22Rv1 (cell line): ENCODE results near the gene KIF22.

Experiments used
- ZFX ChIP-seq: fragments of 450-650 bp; IDR thresholded peaks from 2 replicates; pipeline ENCODE4 v1.6.1; 2017; ENCODE audit warnings: antibody characterized with exemption, borderline replicate concordance
- TF ChIP-seq, protein P1 (sequence below): fragments of 450-650 bp; IDR thresholded peaks from 2 replicates; pipeline ENCODE4 v1.5.1; 2017; ENCODE audit warnings: mild to moderate bottlenecking

DNA sequence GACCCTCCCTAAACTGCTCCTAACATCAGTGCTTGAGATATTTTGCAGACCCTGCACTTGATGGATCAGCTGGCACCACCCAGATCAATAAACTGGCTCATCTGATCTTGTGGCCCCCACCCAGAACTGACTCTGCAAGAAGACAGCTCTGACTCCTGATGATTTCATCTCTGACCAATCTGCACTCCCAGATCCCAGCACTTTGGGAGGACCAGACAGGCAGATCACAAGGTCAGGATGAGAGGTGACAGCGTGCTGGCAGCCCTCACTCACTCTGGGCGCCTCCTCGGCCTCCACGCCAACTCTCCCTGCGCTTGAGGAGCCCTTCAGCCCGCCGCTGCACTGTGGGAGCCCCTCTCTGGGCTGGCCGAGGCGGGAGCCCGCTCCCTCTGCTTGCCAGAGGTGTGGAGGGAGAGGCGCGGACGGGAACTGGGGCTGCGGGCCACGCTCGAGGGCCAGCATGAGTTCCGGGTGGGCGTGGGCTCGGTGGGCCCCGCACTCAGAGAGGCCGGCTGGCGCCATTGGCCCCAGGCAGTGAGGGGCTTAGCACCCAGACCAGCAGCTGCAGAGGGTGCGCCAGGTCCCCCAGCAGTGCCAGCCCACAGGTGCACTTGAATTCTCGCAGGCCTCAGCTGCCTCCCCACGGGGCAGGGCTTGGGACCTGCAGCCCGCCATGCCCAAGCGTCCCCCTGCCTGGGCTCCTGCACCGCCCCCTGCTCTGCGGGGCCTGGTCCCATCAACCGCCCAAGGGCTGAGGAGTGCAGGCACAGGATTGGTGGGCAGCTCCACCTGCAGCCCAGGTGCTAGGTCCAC is 42.4 kb upstream of the KIF22 start:
- TF ChIP-seq, protein P1, sequence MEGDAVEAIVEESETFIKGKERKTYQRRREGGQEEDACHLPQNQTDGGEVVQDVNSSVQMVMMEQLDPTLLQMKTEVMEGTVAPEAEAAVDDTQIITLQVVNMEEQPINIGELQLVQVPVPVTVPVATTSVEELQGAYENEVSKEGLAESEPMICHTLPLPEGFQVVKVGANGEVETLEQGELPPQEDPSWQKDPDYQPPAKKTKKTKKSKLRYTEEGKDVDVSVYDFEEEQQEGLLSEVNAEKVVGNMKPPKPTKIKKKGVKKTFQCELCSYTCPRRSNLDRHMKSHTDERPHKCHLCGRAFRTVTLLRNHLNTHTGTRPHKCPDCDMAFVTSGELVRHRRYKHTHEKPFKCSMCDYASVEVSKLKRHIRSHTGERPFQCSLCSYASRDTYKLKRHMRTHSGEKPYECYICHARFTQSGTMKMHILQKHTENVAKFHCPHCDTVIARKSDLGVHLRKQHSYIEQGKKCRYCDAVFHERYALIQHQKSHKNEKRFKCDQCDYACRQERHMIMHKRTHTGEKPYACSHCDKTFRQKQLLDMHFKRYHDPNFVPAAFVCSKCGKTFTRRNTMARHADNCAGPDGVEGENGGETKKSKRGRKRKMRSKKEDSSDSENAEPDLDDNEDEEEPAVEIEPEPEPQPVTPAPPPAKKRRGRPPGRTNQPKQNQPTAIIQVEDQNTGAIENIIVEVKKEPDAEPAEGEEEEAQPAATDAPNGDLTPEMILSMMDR, result no peak
- TF ChIP-seq ZFX, result no peak
